ENCODE measurements around the gene VPS51.

Gene VPS51

GRCh38 chr11:65104628-65105027 is 8.6 kb downstream of the VPS51 start:
- WGBS, 2 experiments = 91 to 97% methylated on average over 4 of the region's 4 CpGs
- Histone ChIP-seq H3K36me3 (ENCODE audit: control insufficient read depth, insufficient read depth, low read length) (peaks cover 4% of the 10 kb centered on the region), H3K9me3 (ENCODE audit: control insufficient read depth, low read length) (no peaks in the 10 kb centered on the region), H3K27me3 (ENCODE audit: control insufficient read depth, insufficient read depth, low read length, poor library complexity, severe bottlenecking) (no peaks in the 10 kb centered on the region), H3K4me3 (ENCODE audit: insufficient read depth, low read depth, low read length) (no peak overlapping the region), H3K4me1 (ENCODE audit: control insufficient read depth, insufficient read depth, low read length) (no peaks in the 10 kb centered on the region), H3K27ac (ENCODE audit: insufficient read depth, low read depth, low read length, poor library complexity, severe bottlenecking) (no peak overlapping the region)

GRCh38 chr11:65107078-65107477 is 11.1 kb downstream of the VPS51 start:
- 96 to 97% methylated on average over 15 of the region's 15 CpGs for WGBS, 2 experiments
- H3K27ac ChIP-seq (ENCODE audit: insufficient read depth, low read depth, low read length, poor library complexity, severe bottlenecking) = no peak overlapping the region

GRCh38 chr11:65107751-65108468 is 11.9 kb downstream of the VPS51 start:
- no peaks in the 10 kb centered on the region for H3K27me3 ChIP-seq (ENCODE audit: control insufficient read depth, insufficient read depth, low read length, poor library complexity, severe bottlenecking)
- no peak overlapping the region for H3K27ac ChIP-seq (ENCODE audit: insufficient read depth, low read depth, low read length, poor library complexity, severe bottlenecking)
- peaks cover 4% of the 10 kb centered on the region for H3K36me3 ChIP-seq (ENCODE audit: control insufficient read depth, insufficient read depth, low read length)
- 96% methylated on average over 52 of the region's 52 CpGs for WGBS, 2 experiments
- H3K4me3 ChIP-seq (ENCODE audit: insufficient read depth, low read depth, low read length) = no peak overlapping the region
- H3K4me1 ChIP-seq (ENCODE audit: control insufficient read depth, insufficient read depth, low read length) = no peaks in the 10 kb centered on the region
- H3K9me3 ChIP-seq (ENCODE audit: control insufficient read depth, low read length) = no peaks in the 10 kb centered on the region

More at GRCh38 chr11:65107078-65107477, 11.1 kb downstream of the VPS51 start:
- Histone ChIP-seq H3K4me1 (ENCODE audit: control insufficient read depth, insufficient read depth, low read length) (no peaks in the 10 kb centered on the region), H3K27me3 (ENCODE audit: control insufficient read depth, insufficient read depth, low read length, poor library complexity, severe bottlenecking) (no peaks in the 10 kb centered on the region), H3K4me3 (ENCODE audit: insufficient read depth, low read depth, low read length) (no peak overlapping the region), H3K9me3 (ENCODE audit: control insufficient read depth, low read length) (no peaks in the 10 kb centered on the region), H3K36me3 (ENCODE audit: control insufficient read depth, insufficient read depth, low read length) (peaks cover 4% of the 10 kb centered on the region)

- Histone ChIP-seq H3K27me3 (ENCODE audit: control insufficient read depth, insufficient read depth, low read length, poor library complexity, severe bottlenecking) (no peaks in the 10 kb centered on the region), H3K27ac (ENCODE audit: insufficient read depth, low read depth, low read length, poor library complexity, severe bottlenecking) (no peak overlapping the region), H3K4me1 (ENCODE audit: control insufficient read depth, insufficient read depth, low read length) (no peaks in the 10 kb centered on the region), H3K36me3 (ENCODE audit: control insufficient read depth, insufficient read depth, low read length) (peaks cover 4% of the 10 kb centered on the region), H3K4me3 (ENCODE audit: insufficient read depth, low read depth, low read length) (no peak overlapping the region), H3K9me3 (ENCODE audit: control insufficient read depth, low read length) (no peaks in the 10 kb centered on the region)
- 95 to 96% methylated on average over 38 of the region's 38 CpGs for WGBS, 2 experiments
These were observed 12.6 kb downstream of the VPS51 start for GRCh38 chr11:65108469-65109123.

GRCh38 chr11:65109231-65110198 is 13.5 kb downstream of the VPS51 start:
- Histone ChIP-seq H3K27ac (ENCODE audit: insufficient read depth, low read depth, low read length, poor library complexity, severe bottlenecking) (no peak overlapping the region), H3K4me1 (ENCODE audit: control insufficient read depth, insufficient read depth, low read length) (no peaks in the 10 kb centered on the region), H3K36me3 (ENCODE audit: control insufficient read depth, insufficient read depth, low read length) (peaks cover 4% of the 10 kb centered on the region), H3K9me3 (ENCODE audit: control insufficient read depth, low read length) (no peaks in the 10 kb centered on the region), H3K27me3 (ENCODE audit: control insufficient read depth, insufficient read depth, low read length, poor library complexity, severe bottlenecking) (no peaks in the 10 kb centered on the region), H3K4me3 (ENCODE audit: insufficient read depth, low read depth, low read length) (no peak overlapping the region)
- 94 to 95% methylated on average over 36 of the region's 36 CpGs for WGBS, 2 experiments

GRCh38 chr11:65110354-65110861 is 14.4 kb downstream of the VPS51 start:
- no peak overlapping the region for H3K27ac ChIP-seq (ENCODE audit: insufficient read depth, low read depth, low read length, poor library complexity, severe bottlenecking)

GRCh38 chr11:65111159-65111743 is 15.2 kb downstream of the VPS51 start:
- H3K27ac ChIP-seq (ENCODE audit: insufficient read depth, low read depth, low read length, poor library complexity, severe bottlenecking) = no peak overlapping the region

More at GRCh38 chr11:65110354-65110861, 14.4 kb downstream of the VPS51 start:
- Histone ChIP-seq H3K27me3 (ENCODE audit: control insufficient read depth, insufficient read depth, low read length, poor library complexity, severe bottlenecking) (no peaks in the 10 kb centered on the region), H3K4me1 (ENCODE audit: control insufficient read depth, insufficient read depth, low read length) (no peaks in the 10 kb centered on the region), H3K36me3 (ENCODE audit: control insufficient read depth, insufficient read depth, low read length) (peaks cover 4% of the 10 kb centered on the region), H3K9me3 (ENCODE audit: control insufficient read depth, low read length) (no peaks in the 10 kb centered on the region), H3K4me3 (ENCODE audit: insufficient read depth, low read depth, low read length) (no peak overlapping the region)
- WGBS, 2 experiments = 26 to 28% methylated on average over 18 of the region's 18 CpGs

GRCh38 chr11:65111744-65112545 is 15.9 kb downstream of the VPS51 start, which contains the start of gene TM7SF2:
Gene TM7SF2 (plus strand): TSS chr11:65111872. CDS start chr11:65112016, 144 bp downstream.
- Histone ChIP-seq H3K4me3 (ENCODE audit: insufficient read depth, low read depth, low read length) (peak within 1 kb of the TSS; percentile 85), H3K4me1 (ENCODE audit: control insufficient read depth, insufficient read depth, low read length) (peaks cover 7% of the 10 kb centered on the region), H3K9me3 (ENCODE audit: control insufficient read depth, low read length) (no peaks in the 10 kb centered on the region), H3K27ac (ENCODE audit: insufficient read depth, low read depth, low read length, poor library complexity, severe bottlenecking) (peak within 1 kb of the TSS; percentile 88), H3K36me3 (ENCODE audit: control insufficient read depth, insufficient read depth, low read length) (peaks cover 4% of the 10 kb centered on the region), H3K27me3 (ENCODE audit: control insufficient read depth, insufficient read depth, low read length, poor library complexity, severe bottlenecking) (no peaks in the 10 kb centered on the region)
- WGBS, 2 experiments = 1% methylated on average over 64 of the region's 64 CpGs

More at GRCh38 chr11:65111159-65111743, 15.2 kb downstream of the VPS51 start:
- Histone ChIP-seq H3K36me3 (ENCODE audit: control insufficient read depth, insufficient read depth, low read length) (peaks cover 4% of the 10 kb centered on the region), H3K4me3 (ENCODE audit: insufficient read depth, low read depth, low read length) (peak overlapping the region; percentile 85), H3K27me3 (ENCODE audit: control insufficient read depth, insufficient read depth, low read length, poor library complexity, severe bottlenecking) (no peaks in the 10 kb centered on the region), H3K4me1 (ENCODE audit: control insufficient read depth, insufficient read depth, low read length) (peaks cover 3% of the 10 kb centered on the region), H3K9me3 (ENCODE audit: control insufficient read depth, low read length) (no peaks in the 10 kb centered on the region)
- WGBS, 2 experiments = 65% methylated on average over 31 of the region's 31 CpGs
